Measurements from ENCODE around the gene YES1.
"Not testable (repeated sequence)": the region's sequence is repeated elsewhere in the genome, so short reads cannot be mapped to it uniquely, and the experiment has no call there.

Gene YES1

DNA sequence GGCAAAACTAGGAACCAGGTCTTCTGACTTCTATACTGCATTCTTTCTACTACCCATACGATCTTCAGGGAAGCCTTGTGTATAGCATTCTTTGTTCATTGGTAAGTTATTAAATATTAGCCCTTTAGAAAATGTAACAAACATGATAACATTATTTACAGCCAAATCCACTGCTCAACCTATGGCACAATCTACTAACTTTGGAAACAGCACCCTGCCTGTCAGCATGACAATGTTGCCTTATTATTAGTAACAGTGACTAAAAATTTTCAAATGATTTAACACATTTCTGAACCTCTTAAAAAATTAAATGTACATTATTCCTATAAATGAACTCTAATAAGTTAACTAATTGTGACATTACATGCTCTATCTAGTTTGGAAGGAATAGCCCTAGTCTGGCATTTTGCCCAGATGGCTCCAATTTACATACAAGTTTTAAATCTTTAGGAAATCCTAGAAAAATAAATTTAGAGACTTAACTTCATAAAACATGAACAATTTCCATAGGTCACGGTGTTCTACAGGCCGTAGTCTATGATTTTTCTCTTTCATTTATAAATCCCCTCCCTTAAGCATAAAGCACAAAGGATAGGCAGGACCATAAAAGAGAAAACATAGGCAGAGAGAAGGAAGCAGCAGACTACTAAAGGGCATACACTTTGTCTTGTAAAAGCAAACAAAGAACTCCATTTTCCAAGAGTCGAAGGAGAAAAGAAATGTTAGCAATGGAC, 33.7 kb downstream of the YES1 start:
- no peak for DNase-seq

DNA sequence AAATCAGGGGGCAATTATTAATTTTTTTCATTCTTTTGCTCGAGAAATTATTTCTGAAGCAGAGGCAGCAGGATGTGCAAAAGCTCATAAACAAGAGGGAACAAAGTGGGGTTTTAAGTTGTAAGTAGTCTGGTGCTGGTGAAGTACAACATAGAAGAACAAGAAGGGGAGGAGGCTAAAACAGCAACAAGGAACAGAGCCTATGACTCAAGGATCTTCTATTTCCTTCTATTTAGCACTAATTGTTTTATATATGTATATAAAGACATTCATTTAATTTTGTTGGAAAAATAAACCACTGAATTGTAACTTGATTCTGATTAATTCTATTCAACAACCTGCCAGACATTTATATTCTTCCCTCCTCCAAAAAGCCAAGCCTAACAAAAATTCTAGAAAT, 35.0 kb downstream of the YES1 start:
- no peak for DNase-seq

DNA sequence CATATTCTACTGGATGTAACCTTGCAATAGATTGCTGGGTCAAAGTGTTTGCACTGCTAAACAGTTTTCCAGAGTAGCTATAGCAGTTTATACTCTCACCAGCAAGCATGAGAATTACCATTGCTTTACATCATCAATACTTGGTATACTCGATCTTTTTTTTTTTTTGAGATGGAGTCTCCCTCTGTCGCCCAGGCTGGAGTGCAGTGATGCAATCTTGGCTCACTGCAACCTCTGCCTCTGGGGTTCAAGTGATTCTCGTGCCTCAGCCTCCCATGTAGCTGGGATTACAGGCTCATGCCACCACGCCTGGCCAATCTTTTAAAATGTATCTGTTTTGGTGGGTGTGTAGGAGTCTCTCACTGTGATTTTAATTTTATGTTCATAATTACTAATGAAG, 36.0 kb downstream of the YES1 start:
- DNase-seq = not testable (repeated sequence)

DNA sequence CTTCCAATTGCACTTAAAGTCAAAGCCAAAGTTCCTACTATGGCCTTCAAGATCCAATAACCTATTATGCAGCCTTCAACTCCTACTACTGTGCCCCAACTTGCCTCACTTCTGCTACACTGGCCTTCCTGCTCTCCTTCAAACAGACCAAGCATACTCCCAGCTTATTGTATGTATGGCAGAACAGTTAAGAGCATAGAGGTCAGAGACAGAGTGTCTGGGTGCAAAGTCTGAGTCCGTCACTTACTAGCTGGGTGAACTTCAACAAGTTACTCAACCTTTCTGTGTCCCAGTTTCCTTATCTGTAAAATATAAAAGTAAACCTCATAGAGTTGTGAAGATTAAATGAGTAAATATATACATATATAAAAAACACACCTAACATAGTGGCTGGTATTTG, 37.2 kb downstream of the YES1 start:
- DNase-seq = no peak

DNA sequence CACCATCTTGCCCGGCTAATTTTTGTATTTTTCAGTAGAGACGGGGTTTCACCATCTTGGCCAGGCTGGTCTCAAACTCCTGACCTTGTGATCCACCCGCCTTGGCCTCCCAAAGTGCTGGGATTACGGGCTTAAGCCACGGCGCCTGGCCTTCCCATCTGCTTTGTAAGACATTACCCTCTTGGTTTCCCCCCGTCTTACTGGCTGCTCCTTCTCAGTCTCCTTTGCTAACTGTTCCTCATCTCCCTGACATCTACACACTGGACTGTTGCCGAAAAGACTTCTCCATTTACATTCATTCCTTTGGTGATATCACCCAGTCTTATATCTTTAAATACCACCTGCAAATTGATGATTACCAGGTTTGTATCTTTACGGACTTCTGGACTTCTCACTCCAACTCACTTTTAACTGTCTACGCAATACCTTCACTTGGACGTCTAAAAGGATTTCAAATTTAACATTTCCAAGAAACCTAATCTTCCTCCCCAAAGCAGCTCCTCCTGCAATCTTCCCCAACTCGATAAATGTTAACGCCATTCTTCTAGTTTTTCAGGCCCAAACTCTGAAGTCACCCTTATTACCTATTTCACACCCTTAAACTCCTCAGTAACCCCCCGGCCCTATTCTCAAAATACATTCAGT, 37.9 kb downstream of the YES1 start:
- no peak for DNase-seq

DNA sequence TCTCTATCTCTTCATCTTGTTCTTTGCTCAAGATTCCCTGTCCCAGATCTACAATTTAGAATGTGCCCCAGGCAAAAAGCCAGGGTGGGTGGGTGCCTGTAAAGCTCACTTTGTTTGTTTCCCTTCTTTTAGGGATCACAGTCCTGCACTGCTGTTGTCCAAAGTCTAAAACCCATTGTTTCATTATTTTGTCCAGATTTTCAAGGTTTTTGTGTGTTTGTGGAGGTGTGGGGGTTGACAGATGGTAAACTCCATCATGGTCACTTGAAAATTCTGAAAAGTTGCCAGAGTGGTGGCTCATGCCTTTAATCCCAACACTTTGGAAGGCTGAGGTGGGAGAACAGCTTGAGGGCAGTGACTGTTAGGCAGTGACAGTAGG, 41.5 kb downstream of the YES1 start:
- no peak for DNase-seq

DNA sequence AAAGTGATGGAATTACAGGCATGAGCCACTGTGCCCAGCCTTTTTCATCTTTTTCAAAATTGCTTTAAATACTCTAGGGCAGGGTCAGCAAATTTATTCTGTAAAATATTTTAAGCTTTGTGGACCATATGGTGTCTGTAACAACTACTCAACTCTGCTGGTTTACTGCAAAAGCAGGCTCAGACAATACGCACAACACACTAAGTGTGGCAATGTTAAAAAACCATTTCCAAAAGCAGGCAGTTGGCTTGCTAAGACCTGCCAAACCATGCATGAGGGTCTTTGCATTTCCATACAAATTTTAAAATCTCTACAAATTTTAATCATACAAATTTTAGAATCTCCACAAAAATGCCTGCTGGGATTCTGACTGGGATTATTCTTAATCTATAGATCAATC, 44.1 kb downstream of the YES1 start:
- no peak for DNase-seq

DNA sequence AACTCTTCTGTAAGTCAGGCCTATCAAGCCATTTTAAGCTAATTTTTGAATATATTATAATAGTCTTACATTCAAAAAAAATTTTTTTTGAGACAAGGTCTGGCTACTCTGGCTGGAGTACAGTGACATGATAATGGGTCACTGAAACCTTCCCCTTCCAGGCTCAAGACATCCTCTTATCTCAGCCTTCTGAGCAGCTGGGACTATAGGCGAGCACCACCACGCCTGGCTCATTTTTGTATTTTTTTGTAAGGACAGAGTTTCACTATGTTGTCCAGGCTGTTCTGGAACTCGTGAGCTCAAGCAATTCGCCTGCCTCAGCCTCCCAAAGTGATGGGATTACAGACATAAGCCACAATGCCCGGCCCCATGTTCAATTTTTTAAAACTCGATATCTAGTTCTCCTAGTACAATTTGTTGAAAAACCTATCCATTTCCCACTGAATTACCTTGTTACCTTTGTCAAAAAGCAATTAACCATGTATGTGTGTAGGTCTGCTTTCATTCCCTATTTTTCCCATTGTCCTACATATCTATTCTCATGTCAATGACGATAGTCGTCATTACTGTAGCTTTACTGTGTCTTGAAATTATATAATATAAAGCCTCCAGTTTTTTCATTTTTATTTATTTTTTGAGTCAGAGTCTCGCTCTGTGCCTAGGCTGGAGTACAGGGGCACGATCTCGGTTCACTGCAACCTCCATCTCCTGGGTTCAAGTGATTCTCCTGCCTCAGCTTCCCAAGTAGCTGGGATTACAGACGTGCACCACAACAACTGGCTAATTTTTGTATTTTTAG, 44.8 kb downstream of the YES1 start:
- DNase-seq = no peak

DNA sequence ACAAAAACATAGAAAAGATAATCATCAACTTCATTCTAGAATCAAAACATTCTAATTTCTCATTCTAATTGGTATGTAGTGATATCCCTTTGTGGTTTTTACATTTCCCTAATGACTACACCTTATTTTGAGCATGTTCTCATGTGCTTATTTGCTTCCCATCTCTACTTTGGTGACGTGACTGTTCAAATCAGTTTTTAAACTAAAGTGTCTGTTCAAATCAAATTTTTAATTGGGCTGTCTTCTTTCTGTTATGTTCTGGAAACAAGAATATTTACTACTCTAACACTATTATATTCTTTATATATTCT, 45.5 kb downstream of the YES1 start:
- DNase-seq = no peak

DNA sequence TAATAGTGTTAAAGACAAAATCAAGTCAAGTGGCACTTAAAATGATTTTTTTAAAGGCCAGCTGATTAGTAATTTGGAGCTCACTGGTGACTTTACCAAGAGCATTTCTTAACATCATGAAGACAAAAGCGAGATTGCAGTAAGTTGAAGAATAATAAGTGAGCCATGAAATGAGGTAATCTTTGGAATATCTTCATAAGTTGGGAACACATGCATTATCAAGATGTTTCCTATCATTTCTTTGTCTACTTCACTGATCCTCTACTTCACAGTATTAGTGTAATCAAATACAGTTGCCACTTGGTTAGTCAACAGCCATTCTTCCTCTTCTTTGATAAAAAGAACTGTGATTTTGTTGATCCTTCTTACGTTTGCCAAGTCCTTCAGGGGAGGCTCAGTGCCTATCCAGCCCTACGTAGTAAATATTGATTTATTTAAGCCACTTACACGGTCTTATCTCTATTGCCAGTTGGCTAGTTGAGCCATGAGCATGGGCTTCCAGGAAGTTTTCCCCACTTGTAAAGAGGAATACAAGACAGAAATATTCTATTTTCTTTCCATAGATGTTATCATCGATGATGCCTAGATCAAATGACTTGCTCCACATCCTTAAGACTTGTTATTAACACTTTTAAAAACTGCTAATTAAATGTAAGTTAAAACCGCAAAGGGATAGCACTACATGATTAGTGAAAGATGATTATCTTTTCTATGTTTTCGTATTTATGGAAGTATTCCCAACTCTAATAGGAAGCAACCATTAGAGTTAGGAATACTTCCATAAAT, 46.1 kb downstream of the YES1 start:
- DNase-seq = no peak

DNA sequence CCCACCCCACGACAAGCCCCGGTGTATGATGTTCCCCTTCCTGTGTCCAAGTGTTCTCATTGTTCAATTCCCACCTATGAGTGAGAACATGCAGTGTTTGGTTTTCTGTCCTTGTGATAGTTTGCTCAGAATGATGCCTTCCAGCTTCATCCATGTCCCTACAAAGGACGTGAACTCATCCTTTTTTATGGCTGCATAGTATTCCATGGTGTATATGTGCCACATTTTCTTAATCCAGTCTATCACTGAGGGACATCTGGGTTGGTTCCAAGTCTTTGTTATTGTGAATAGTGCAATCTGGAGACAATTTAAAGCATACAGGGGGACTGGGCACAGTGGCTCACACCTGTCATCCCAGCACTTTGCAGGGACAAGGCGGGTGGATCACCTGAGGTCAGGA, 52.2 kb downstream of the YES1 start:
- DNase-seq = not testable (repeated sequence)

DNA sequence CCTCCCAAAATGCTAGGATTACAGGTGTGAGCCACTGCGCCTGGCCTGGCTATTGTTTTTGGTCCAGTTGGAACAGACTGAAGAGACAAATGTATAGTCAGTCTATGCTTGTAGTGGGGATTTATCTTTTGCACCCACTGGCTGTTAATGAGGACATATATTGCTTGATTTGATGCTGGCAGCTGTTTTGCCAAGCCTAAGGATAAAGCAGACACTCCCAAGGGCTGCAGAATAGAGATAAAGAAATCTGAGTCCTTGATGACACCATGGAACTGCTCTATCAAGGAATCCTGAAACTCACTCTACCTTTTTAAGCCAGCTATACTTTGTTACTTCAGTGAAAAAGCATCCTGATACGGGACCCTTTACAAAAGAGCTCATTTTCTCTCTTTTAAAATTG, 56.5 kb downstream of the YES1 start:
- DNase-seq = no peak

DNA sequence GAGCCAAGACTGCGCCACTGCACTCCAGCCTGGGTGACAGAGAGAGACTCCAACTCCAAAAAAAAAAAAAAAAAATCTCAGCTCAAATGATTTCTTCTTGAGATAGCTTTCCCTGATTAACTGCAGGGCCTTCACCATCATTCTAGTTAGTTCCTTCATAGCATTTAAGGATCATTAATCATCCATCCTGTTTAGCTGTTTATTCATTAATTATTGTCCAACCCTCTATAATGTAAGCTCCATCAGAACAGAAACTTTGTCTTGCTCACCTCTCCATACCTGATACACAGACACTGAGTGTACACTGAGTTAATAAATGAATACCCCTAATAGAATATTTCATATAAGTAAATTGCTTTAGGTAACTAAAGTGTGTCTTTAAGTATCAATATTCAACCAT, 57.4 kb downstream of the YES1 start:
- no peak for DNase-seq

DNA sequence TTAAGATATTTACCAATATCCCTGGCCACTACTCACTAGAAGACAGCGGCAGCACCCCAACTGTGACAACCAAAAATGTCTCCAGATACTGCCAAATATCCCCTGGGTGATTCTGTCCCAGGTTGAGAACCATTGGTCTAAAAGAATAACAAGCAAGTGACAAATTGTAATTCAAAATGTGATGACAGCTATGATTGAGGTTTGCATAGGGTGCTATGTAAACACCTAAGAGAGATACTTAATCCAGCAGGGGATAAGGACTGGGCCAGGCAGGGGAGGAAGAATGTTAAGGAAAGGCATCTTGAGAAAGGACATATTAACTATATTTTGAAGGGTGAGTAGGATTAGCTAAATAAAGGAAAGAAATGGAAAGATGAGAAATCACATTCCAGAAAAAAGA, 61.6 kb downstream of the YES1 start:
- DNase-seq = no peak

DNA sequence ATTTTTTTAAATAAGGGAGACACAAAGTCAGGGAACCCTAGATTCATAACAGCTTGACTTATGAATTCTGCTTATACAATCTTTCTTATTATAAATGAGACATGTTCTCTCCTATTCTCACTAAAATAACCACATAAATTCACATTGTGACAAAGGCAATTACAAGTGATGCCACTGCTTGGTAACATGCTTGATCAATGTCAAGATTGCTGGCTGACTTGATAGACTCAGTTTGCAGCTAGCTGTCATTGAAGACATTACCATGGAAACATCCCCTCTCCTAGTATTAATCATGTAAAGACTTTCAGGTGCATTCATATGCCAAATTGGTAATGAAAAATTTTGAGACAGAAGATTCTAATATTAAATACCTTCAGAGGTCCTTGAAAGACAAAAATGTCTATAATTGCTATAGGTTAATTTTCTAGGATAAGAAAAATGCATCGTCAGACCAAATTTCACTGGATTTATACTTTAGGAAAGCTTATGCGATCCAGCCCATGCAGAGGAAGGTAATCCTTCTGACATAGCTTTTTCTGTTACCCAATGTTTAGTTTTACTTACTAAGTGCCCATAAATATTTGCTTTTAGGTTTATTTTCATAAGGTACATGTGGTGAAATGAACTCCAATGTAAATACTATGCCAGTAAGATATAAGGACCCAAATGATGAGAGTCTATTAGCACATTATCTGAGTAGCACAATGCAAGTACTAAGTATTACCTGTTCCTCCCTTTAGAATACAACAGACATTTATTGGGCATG, 67.0 kb downstream of the YES1 start:
- DNase-seq = no peak

DNA sequence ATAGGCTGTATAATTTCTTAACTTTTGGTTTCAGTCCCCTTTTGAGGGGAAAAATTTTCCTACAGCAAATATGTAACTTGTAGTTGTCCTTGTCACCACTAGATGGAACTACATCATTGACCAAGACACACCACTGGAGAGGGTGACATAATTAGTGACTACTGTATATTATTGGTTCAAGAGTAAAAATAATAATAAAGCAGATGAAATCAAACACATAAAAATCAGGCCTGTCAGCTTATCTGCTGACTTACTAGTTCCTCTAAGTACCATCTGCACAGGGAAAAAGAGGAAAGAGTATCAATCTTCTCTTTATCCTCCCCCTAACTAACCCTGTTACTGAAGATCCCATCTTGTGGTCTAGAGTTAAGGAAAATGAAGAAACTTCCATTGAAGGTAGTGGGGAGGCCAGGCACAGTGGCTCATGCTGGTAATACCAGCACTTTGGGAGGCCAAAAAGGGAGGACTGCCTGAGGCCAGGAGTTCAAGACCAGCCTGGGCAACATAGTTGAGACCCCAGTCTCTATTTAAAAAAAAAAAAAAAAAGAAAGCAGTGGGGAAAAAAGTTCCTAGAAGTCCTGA, 70.0 kb downstream of the YES1 start:
- DNase-seq = peak in 1 of 2 experiments; percentile 24

DNA sequence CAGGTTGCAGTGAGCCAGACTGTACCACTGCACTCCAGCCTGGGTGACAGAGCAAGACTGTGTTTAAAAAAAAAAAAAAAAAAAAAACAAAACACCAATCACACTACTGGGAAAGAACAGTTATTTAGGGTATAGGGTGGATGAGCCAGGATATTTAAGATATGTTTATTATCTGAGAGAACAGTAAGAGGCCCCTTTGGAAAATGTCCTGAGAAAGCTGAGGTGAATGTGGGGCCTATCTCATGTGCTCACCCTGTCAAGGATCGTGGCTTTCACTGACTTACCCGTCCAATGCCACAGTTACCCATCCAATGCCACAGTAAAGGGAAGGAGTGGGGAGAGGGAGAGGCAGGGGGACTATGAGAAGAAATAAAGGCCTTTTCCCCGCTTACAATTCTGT, 79.7 kb downstream of the YES1 start:
- no peak for DNase-seq

DNA sequence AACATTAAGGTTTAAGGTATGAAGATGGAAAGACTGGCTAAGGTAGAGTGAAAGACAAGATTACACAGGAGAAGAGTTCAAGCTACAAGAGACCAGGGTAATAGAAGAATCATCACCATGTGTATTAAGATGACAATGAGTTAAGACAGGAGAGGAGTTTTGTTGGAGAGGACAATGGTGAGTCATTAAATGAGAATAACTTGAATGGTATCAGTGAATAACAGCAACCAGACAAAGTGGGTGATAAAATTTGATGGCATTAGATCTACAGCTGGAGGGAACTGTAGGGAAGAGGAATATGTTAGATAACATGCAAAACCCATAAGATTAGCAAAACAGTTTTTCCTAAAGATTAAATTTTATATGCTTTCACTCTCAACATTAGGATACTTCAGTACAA, 80.9 kb downstream of the YES1 start:
- DNase-seq = no peak

DNA sequence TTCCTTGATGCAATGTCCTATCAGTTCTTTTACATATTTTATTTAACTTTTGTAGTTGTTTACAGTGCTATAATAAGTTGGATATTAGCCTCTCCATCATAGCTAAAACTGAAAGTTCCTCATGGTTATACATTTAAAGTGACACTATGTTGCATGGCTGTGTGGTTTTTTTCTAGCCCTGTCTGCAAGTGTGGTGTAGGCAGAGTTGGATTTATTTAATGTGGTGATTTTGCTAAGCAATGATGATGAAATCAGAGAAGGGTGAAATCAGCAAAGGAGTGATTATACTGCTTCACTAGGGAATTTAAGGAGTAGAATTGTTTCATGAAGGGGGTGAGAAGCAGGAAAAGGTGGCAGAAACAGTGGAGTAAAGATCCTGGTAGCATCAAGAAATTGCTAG, 81.3 kb downstream of the YES1 start:
- DNase-seq = no peak

DNA sequence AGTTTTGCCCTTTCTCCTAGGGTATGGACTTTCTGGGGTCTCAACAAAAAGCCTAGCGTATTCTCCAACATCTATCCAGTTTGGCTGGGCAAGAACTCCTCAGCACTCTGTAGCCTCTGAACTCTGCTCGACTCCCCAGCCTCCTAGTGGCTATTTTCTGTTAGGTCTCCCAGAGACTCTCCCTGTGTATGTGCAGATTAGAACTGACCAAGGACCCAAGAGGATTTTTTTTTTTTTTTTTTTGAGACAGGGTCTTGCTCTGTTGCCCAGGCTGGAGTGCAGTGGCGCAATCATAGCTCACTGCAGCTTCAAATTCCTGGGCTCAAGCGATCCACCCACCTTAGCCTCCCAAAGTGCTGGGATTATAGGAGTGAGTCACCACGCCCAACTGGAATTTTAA, 81.9 kb downstream of the YES1 start:
- DNase-seq = not testable (repeated sequence)

DNA sequence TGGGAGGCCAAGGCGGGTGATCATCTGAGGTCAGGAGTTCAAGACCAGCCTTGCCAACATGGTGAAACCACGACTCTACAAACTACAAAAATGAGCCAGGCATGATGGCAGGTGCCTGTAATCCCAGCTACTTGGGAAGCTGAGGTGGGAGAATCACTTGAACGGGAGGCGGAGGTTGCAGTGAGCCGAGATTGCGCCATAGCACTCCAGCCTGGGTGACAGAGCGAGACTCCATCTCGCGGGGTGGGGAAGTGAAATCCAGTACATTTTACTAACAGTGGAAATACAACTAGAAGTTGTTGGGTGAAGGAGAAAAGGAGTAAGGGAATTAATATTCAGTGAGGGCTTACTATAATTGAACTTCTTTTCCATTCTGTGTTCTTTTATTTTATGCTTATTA, 86.4 kb downstream of the YES1 start:
- no peak for DNase-seq

DNA sequence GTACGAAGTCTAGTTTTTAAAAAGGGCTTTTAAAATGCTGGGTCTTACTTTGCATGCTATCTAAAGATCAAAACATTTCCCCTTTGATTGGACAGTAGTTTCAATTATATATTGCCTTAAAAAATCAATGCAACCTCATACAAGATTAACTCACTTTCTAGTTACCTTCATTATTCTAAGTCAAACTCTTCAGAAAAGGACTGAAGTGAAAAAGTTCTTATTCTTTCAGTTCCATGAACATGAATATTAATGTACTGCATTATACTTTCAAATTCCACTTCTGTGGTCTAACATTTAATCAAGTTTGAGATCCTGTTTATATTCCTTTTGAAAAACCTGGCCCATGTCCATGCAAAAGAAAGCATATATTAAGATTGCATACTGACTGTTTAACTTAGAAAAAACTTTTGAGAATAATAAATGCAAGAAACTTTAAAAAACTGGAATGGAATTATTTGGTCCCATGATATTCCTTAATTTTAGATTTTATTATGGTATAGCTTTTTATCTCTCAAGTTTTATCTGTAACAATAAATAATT, 88.4 kb downstream of the YES1 start:
- no peak for DNase-seq

Data from SW 1271 (cell line).